HepG2 (cell line): Measurements from ENCODE around the gene ITGAE. TPM values are rescaled to one million over a fixed set of nuclear protein-coding genes. Genes with fewer than 3 reads are reported as not detected.

Source experiments
- ARID3A ChIP-seq: IDR thresholded peaks from 2 replicates; pipeline ENCODE4 v1.6.1; 2012; ENCODE audit warnings: low read depth, low read length, improper control_type of control experiment
- BCL3 ChIP-seq: sonication (generic); formaldehyde crosslinking; IDR thresholded peaks from 2 replicates; pipeline ENCODE4 v1.5.1; 2020; ENCODE audit warnings: mild to moderate bottlenecking, missing genetic modification reagents, moderate library complexity
- FLYWCH1 ChIP-seq: sonication (generic); formaldehyde crosslinking; IDR thresholded peaks from 2 replicates; pipeline ENCODE4 v1.8.1; 2023; ENCODE audit warnings: mild to moderate bottlenecking, missing genetic modification reagents
- IRF1 ChIP-seq: sonication (generic); formaldehyde crosslinking; IDR thresholded peaks from 2 replicates; pipeline ENCODE4 v1.4.0; 2020; ENCODE audit warnings: low read depth, mild to moderate bottlenecking, missing genetic modification reagents
- KLF12 ChIP-seq: sonication (generic); formaldehyde crosslinking; IDR thresholded peaks from 2 replicates; pipeline ENCODE4 v1.4.0; 2020; ENCODE audit warnings: missing genetic modification reagents, borderline replicate concordance
- NBN ChIP-seq: fragments of 450-650 bp; conservative IDR thresholded peaks from 2 replicates; pipeline ENCODE4 v1.6.1; 2017
- NR2F1 ChIP-seq, 2 experiments: fragments of 450-650 bp in 1 of 2; formaldehyde crosslinking in 1 of 2; IDR thresholded peaks; 2 replicates each; pipeline versions ENCODE4 v1.5.0 to v1.6.1; 2016 to 2020; ENCODE audit warnings: mild to moderate bottlenecking in 1 of 2, missing compliant biosample characterization in 1 of 2, missing genetic modification reagents in 1 of 2, moderate library complexity in 1 of 2
- PTBP1 ChIP-seq: fragments of 200-400 bp; formaldehyde crosslinking; IDR thresholded peaks from 2 replicates; pipeline ENCODE4 v1.6.1; 2018; ENCODE audit warnings: low read length, low read depth; ENCODE audit not compliant: poor library complexity, severe bottlenecking
- RFX1 ChIP-seq: fragments of 450-650 bp; IDR thresholded peaks from 2 replicates; pipeline ENCODE4 v1.6.1; 2017
- SNAPC5 ChIP-seq: sonication (generic); formaldehyde crosslinking; IDR thresholded peaks from 2 replicates; pipeline ENCODE4 v1.8.1; 2023; ENCODE audit warnings: mild to moderate bottlenecking, missing genetic modification reagents, borderline replicate concordance
- SOX13 ChIP-seq, 3 experiments: fragments of 450-650 bp in 1 of 3; sonication (generic) in 1 of 3; formaldehyde crosslinking in 1 of 3; IDR thresholded peaks in 2 of 3; conservative IDR thresholded peaks in 1 of 3; 2 replicates each; pipeline versions ENCODE4 v1.5.0 to v1.6.1; 2016 to 2020; ENCODE audit warnings: antibody characterized with exemption in 1 of 3, mild to moderate bottlenecking in 1 of 3, missing compliant biosample characterization in 1 of 3, missing genetic modification reagents in 1 of 3, moderate library complexity in 1 of 3
- TEAD2 ChIP-seq: sonication (generic); formaldehyde crosslinking; IDR thresholded peaks from 2 replicates; pipeline ENCODE4 v1.9.0; 2021; ENCODE audit warnings: missing genetic modification reagents
- TFAP4 ChIP-seq: sonication (generic); IDR thresholded peaks from 2 replicates; pipeline ENCODE4 v1.6.1; 2016; ENCODE audit warnings: low read depth, borderline replicate concordance
- TGIF2 ChIP-seq: IDR thresholded peaks from 2 replicates; pipeline ENCODE4 v1.6.1; 2016; ENCODE audit warnings: control low read depth, missing compliant biosample characterization
- XRCC5 ChIP-seq: fragments of 200-400 bp; formaldehyde crosslinking; optimal IDR thresholded peaks from 2 replicates; pipeline ENCODE3; 2017; ENCODE audit warnings: mild to moderate bottlenecking, low read length
- ZFYVE20 ChIP-seq: sonication (generic); formaldehyde crosslinking; IDR thresholded peaks from 2 replicates; pipeline ENCODE4 v1.8.0; 2023; ENCODE audit warnings: low read depth, mild to moderate bottlenecking, moderate library complexity, missing genetic modification reagents, borderline replicate concordance
- ZKSCAN1 ChIP-seq: fragments of 150-350 bp; IDR thresholded peaks from 2 replicates; pipeline ENCODE4 v1.6.1; 2014; ENCODE audit warnings: low read length
- ZNF143 ChIP-seq: sonication (generic); formaldehyde crosslinking; IDR thresholded peaks from 2 replicates; pipeline ENCODE4 v1.4.0; 2020; ENCODE audit warnings: missing genetic modification reagents
- ZNF292 ChIP-seq: sonication (generic); formaldehyde crosslinking; IDR thresholded peaks from 2 replicates; pipeline ENCODE4 v1.8.1; 2022; ENCODE audit warnings: mild to moderate bottlenecking, low read depth, missing genetic modification reagents, borderline replicate concordance
- ZNF34 ChIP-seq: sonication (generic); formaldehyde crosslinking; IDR thresholded peaks from 2 replicates; pipeline ENCODE4 v1.4.0; 2020; ENCODE audit warnings: mild to moderate bottlenecking, missing genetic modification reagents, borderline replicate concordance
- ZNF362 ChIP-seq: sonication (generic); formaldehyde crosslinking; IDR thresholded peaks from 2 replicates; pipeline ENCODE4 v1.4.0; 2020; ENCODE audit warnings: missing genetic modification reagents, mild to moderate bottlenecking, borderline replicate concordance
- ZNF557 ChIP-seq: sonication (generic); formaldehyde crosslinking; IDR thresholded peaks from 2 replicates; pipeline ENCODE4 v1.4.0; 2020; ENCODE audit warnings: missing genetic modification reagents
- ZSCAN25 ChIP-seq: sonication (generic); formaldehyde crosslinking; IDR thresholded peaks from 2 replicates; pipeline ENCODE4 v1.8.0; 2022; ENCODE audit warnings: mild to moderate bottlenecking, missing genetic modification reagents
- polyA plus RNA-seq, 8 experiments: library from polyadenylated mRNA; depleted of rRNA in 3 of 8; stranded (reverse) in 7 of 8; unstranded in 1 of 8; fragments of >200 nt; fragmentation: Illumina TruSeq in 4 of 8; extraction: Trizol in 4 of 8; gene quantifications; 2 replicates each; pipeline versions ENCODE4 v1.2.1 to v1.2.3, GENCODE V29; 2011 to 2016; ENCODE audit warnings: low read depth in 4 of 8, missing spikeins in 1 of 8, mixed read lengths in 1 of 8; ENCODE audit not compliant: insufficient read depth in 1 of 8
- total RNA-seq, 5 experiments: library from RNA; depleted of rRNA; stranded (reverse); fragments of >200 nt; fragmentation: Illumina TruSeq; extraction: Trizol; gene quantifications; 2 replicates each; pipeline ENCODE4 v1.2.3, GENCODE V29; 2016; ENCODE audit warnings: low read depth in 1 of 5

The ITGAE gene
- total and polyA plus RNA-seq, 2 of the 13 experiments (the other 11 are each of a cell fraction or from before 2014, with no cell fraction given), result 42.3 to 49.0 TPM

- TF ChIP-seq ZNF362 (CRISPR knock-in tag) (no peak), SNAPC5 (0 out of 2 replicates have a peak, but pooled peaks have one; percentile 89), ARID3A (no peak), TEAD2 (no peak), ZNF292 (peak; percentile 15; the same call in 1 of the 2 replicates), ZNF34 (CRISPR knock-in tag) (peak; percentile 73; the same call in 1 of the 2 replicates), KLF12 (CRISPR knock-in tag) (no peak), ZNF557 (CRISPR knock-in tag) (no peak), IRF1 (0 out of 2 replicates have a peak, but pooled peaks have one; percentile 49), PTBP1 (no peak), NR2F1 (CRISPR knock-in tag; IDR thresholded peaks at IDR 0.05) (no peak), XRCC5 (peak; percentile 53), SOX13 (IDR thresholded peaks at IDR 0.05) (no peak), SOX13 (CRISPR knock-in tag; conservative IDR thresholded peaks at IDR 0.05 in 1 of 2, IDR thresholded peaks at IDR 0.05 in 1 of 2) (no peak), ZFYVE20 (CRISPR knock-in tag) (no peak), TGIF2 (CRISPR knock-in tag) (peak; percentile 85; the same call in 1 of the 2 replicates), RFX1 (no peak), BCL3 (CRISPR knock-in tag) (peak; percentile 96), ZSCAN25 (CRISPR knock-in tag) (peak; percentile 28; the same call in 1 of the 2 replicates), ZKSCAN1 (no peak), NBN (no peak), TFAP4 (peak; percentile 43; the same call in 1 of the 2 replicates), FLYWCH1 (CRISPR knock-in tag) (no peak), ZNF143 (CRISPR knock-in tag) (0 out of 2 replicates have a peak, but pooled peaks have one; percentile 44)
These were observed 77.2 kb downstream of the ITGAE start, which contains the start of gene HASPIN (continued) for GRCh38 chr17:3723556-3724377.
